Left ventricle myocardium inferior (tissue), 1 donor: ENCODE measurements around the gene COQ9. TPM values are rescaled to one million over a fixed set of nuclear protein-coding genes. Genes with fewer than 3 reads are reported as not detected.

Experiments
- DNase-seq: peaks from one replicate; pipeline ENCODE4 v3.0.0-alpha.2; 2020
- H3K27ac ChIP-seq: fragments of 200-600 bp; replicated peaks from 2 replicates; pipeline ENCODE4 v1.8.0; 2021
- H3K27me3 ChIP-seq: fragments of 200-600 bp; 2 replicates; pipeline ENCODE4 v1.8.0; 2021; ENCODE audit warnings: low read depth
- H3K36me3 ChIP-seq: fragments of 200-600 bp; 2 replicates; pipeline ENCODE4 v1.8.0; 2021
- H3K4me1 ChIP-seq: fragments of 200-600 bp; 2 replicates; pipeline ENCODE4 v1.8.0; 2021
- H3K4me3 ChIP-seq: fragments of 200-600 bp; 2 replicates; pipeline ENCODE4 v1.8.0; 2021; ENCODE audit warnings: mild to moderate bottlenecking, moderate library complexity
- H3K9me3 ChIP-seq: fragments of 200-600 bp; replicated peaks from 2 replicates; pipeline ENCODE4 v1.8.0; 2021
- CTCF ChIP-seq: fragments of 200-600 bp; IDR thresholded peaks from 2 replicates; pipeline ENCODE4 v1.8.0; 2021; ENCODE audit warnings: antibody characterized with exemption, mild to moderate bottlenecking, borderline replicate concordance
- intact Hi-C: fragments of 100-400 bp; cut with micrococcal nuclease; formaldehyde crosslinking; loops from one replicate; pipeline ENCODE4 v1.11.0; 2022
- total RNA-seq: library from RNA; stranded (reverse); fragmentation: NEBNext Ultra II Directional; extraction: Animal tissue kit (Norgen Biotek cat#: 25700); gene quantifications from one replicate; pipeline ENCODE4 v1.2.1, GENCODE V29; 2021
- donor health status: DM: no; HTN: yes; CAD: no; lungs with severe emphysema.

The COQ9 gene
- total RNA-seq, 1 donor from 2014 or later: 234 TPM

- Histone ChIP-seq H3K4me3 (no peak overlapping the region), H3K27me3 (no peaks in the 10 kb centered on the region), H3K4me1 (peaks cover 2% of the 10 kb centered on the region), H3K9me3 (no peaks in the 10 kb centered on the region), H3K27ac (no peak overlapping the region), H3K36me3 (peaks cover 16% of the 10 kb centered on the region)
- intact Hi-C loops: no loop called here
- no peak for DNase-seq
- no peak for TF ChIP-seq CTCF
Measured at GRCh38 chr16:57509231-57509923, 62.1 kb downstream of the COQ9 start.

DNA sequence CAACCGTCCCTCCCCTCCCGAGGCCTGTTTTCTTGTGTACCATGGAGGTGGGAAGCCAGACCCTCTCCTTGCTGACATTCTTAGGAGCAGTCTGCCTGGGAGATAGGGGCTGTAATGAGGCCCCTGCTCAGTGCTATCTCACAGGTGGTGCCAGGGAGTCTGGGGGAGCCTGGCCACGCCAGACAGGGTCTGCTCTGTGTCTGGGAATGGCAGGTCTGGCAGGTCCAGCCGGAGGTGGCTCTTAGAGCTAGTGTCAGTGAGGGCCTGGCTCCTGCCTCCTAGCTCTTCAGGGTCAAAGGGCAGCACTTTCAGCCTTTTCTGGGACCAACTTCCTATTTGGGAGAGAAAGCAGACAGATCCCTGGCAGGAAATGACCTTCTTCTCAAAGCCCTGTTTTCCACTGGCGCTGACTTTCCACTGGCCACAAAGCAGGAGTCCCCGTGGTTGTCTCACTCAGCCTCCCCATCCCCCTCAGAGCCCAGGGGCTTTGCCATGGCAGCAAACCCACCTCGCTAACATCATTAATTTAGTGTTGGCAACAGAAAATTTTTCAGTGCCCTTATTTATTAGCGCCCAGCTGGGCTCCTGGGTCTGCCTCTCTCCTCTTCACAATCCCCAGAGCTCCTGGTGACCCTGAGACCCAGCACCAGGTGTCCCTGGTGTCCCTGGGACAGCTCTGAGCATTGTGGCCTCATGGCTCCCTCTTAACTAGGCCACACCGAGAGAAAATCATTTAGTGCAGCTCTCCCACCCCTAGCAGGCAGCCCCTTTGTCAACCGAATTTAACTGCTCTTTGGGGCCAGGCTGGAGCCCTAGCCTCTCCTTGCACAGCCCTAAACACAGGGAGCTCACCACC, 63.0 kb downstream of the COQ9 start:
- Histone ChIP-seq H3K27ac (no peak overlapping the region), H3K36me3 (peaks cover 16% of the 10 kb centered on the region), H3K4me1 (peaks cover 10% of the 10 kb centered on the region), H3K4me3 (no peak overlapping the region), H3K9me3 (no peaks in the 10 kb centered on the region), H3K27me3 (no peaks in the 10 kb centered on the region)
- TF ChIP-seq CTCF: no peak
- DNase-seq: no peak
- intact Hi-C loops: no loop called here

Other genes starting within 250 kb of the COQ9 start
- gene ARL2BP, start 202.2 kb upstream of the COQ9 start, total RNA-seq: 57.8 TPM
- 5.2 TPM for gene PLLP, start 162.8 kb upstream of the COQ9 start, total RNA-seq
- gene CCL22, start 88.7 kb upstream of the COQ9 start, total RNA-seq: not detected
- 11.7 TPM for gene CX3CL1, start 75.0 kb upstream of the COQ9 start, total RNA-seq
- not detected for gene CCL17, start 42.7 kb upstream of the COQ9 start, total RNA-seq
- 43.2 TPM for gene CIAPIN1, start 94 bp upstream of the COQ9 start, total RNA-seq
- gene POLR2C, start 15.2 kb downstream of the COQ9 start, total RNA-seq: 47.6 TPM
- 10.0 TPM for gene DOK4, start 39.0 kb downstream of the COQ9 start, total RNA-seq
- 11.3 TPM for gene CCDC102A, start 89.1 kb downstream of the COQ9 start, total RNA-seq
- gene ADGRG5, start 95.2 kb downstream of the COQ9 start, total RNA-seq: not detected
- gene ADGRG1, start 181.2 kb downstream of the COQ9 start, total RNA-seq: 21.3 TPM
- 0.36 TPM for gene ADGRG3, start 220.8 kb downstream of the COQ9 start, total RNA-seq
- gene DRC7, start 247.3 kb downstream of the COQ9 start, total RNA-seq: not detected